Measurements from ENCODE around the gene KIF6. TPM values are rescaled to one million over a fixed set of nuclear protein-coding genes. Genes with fewer than 3 reads are reported as not detected.
A peak's percentile ranks its signal among the peaks of the same experiment; 100 is the strongest.

Gene KIF6
- total and polyA plus RNA-seq, 2 of the 8 experiments (the other 6 are each of a cell fraction or from before 2014, with no cell fraction given), result 0.53 to 0.65 TPM

DNA sequence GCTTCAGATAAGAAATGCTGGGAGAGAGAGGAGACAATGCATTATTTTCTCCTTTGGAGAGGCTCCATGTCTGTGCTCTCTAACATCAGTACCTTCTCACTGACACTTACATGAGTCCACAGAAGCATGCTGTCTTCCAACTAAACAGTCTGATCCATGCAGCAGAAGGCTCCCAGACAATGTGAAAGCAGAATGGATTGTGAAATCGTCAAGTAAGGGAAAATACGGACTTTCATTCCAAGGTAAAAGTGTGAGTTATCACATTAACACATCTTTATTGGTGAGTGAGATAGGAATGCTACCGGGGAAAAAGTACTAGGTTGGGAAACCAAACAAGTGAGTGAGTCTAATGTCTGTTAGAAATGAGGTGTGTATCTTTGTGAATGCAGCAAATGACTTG is 235.1 kb downstream of the KIF6 start:
- no peaks in the 10 kb centered on the region for H3K36me3 ChIP-seq (ENCODE audit: control insufficient read depth in 2 of 4, insufficient read depth in 4 of 4, low read length in 3 of 4)
- H2BK15ac ChIP-seq (ENCODE audit: low read length), result no peak overlapping the region
- H3K23ac ChIP-seq (ENCODE audit: insufficient read length), result no peak overlapping the region
- H4K20me1 ChIP-seq (replicated peaks in 1 of 2; ENCODE audit: control insufficient read depth in 1 of 2, insufficient read depth in 2 of 2, low read length in 2 of 2), result no peaks in the 10 kb centered on the region
- 79% methylated on average over 3 of the region's 3 CpGs; no CpG with 5 or more reads in 1 of the 2 experiments for WGBS, 2 experiments (ENCODE audit: extremely low coverage in 1 of 2, insufficient coverage in 1 of 2, insufficient read length in 1 of 2, insufficient replicate concordance in 2 of 2, low coverage in 1 of 2, low lambda C conversion rate in 2 of 2, missing lambda C conversion rate in 1 of 2)
- H2BK12ac ChIP-seq (ENCODE audit: low read depth, low read length), result no peak overlapping the region
- no peaks in the 10 kb centered on the region for H3K79me1 ChIP-seq (ENCODE audit: low read depth, low read length)
- 0 out of 2 replicates have a peak overlapping the region, but pooled peaks have one; percentile 14 for H2AFZ ChIP-seq (ENCODE audit: low read length)
- no peak overlapping the region for H2BK20ac ChIP-seq (ENCODE audit: low read length)
- H2BK120ac ChIP-seq (replicated peaks; ENCODE audit: low read depth, low read length), result no peak overlapping the region
- H2AK5ac ChIP-seq (ENCODE audit: low read depth, low read length), result no peak overlapping the region
- ChIA-PET CTCF (ENCODE audit: partially characterized antibody) (interaction anchor here (1.0 kb wide), 1 partner anchor 101 kb away, joined by 3 read pairs; no protein-coding TSS in a partner anchor), POLR2A (ENCODE audit: partially characterized antibody) (no interaction called here)
- no peak overlapping the region for H3K27ac ChIP-seq (ENCODE audit: low read depth, low read length)
- H3K56ac ChIP-seq (replicated peaks; ENCODE audit: insufficient read length, low read depth, low read length), result no peak overlapping the region
- H3K9ac ChIP-seq (replicated peaks in 1 of 4; ENCODE audit: extremely low read depth in 1 of 4, low read depth in 3 of 4, low read length in 3 of 4), result no peak overlapping the region
- no peak for DNase-seq (ENCODE audit: low read depth in 1 of 2, low spot score in 2 of 2)
- no peaks in the 10 kb centered on the region for H3K27me3 ChIP-seq (replicated peaks in 1 of 4; ENCODE audit: control insufficient read depth in 3 of 4, extremely low read depth in 1 of 4, insufficient read depth in 3 of 4, low read length in 3 of 4)
- H4K5ac ChIP-seq (ENCODE audit: insufficient read length, low read depth, low read length), result no peak overlapping the region
- peaks cover under 1 to 3% (median 2%) of the 10 kb centered on the region in 4 experiments for H3K4me1 ChIP-seq (replicated peaks in 1 of 4; ENCODE audit: control insufficient read depth in 3 of 4, insufficient read depth in 4 of 4, low read length in 3 of 4)
- no peak overlapping the region for H3K4me3 ChIP-seq (ENCODE audit: extremely low read depth in 1 of 4, insufficient read depth in 2 of 4, low read depth in 3 of 4, low read length in 4 of 4)
- no peaks in the 10 kb centered on the region for H3K79me2 ChIP-seq (ENCODE audit: control insufficient read depth in 1 of 2, insufficient read depth in 2 of 2, low read length in 2 of 2)
- H3K23me2 ChIP-seq (ENCODE audit: low read depth, low read length), result no peaks in the 10 kb centered on the region
- H3K4me2 ChIP-seq (ENCODE audit: insufficient read depth in 1 of 2, low read depth in 2 of 2, low read length in 2 of 2), result no peak overlapping the region
- H3K4ac ChIP-seq (replicated peaks; ENCODE audit: insufficient read length, low read depth, low read length), result no peak overlapping the region
- no peak for FAIRE-seq
- H3K9me3 ChIP-seq (ENCODE audit: insufficient read depth in 2 of 2, low read depth in 1 of 2, low read length in 1 of 2), result no peaks in the 10 kb centered on the region
- no peak overlapping the region for H2BK5ac ChIP-seq (ENCODE audit: low read depth, low read length)
- no peak overlapping the region for H4K91ac ChIP-seq (replicated peaks; ENCODE audit: insufficient read length, low read length)
- H4K8ac ChIP-seq (ENCODE audit: extremely low read depth, insufficient read depth, low read length), result no peak overlapping the region
- no peak overlapping the region for H3K18ac ChIP-seq (ENCODE audit: extremely low read depth, low read length)
- H3K14ac ChIP-seq (ENCODE audit: insufficient read length), result no peak overlapping the region
- TF ChIP-seq SIN3A (conservative IDR thresholded peaks at IDR 0.05 in 1 of 2, IDR thresholded peaks at IDR 0.05 in 1 of 2; ENCODE audit: low read depth in 1 of 2, low read length in 2 of 2) (no peak), CHD2 (IDR thresholded peaks at IDR 0.05; ENCODE audit: low read length) (no peak), CTBP2 (IDR thresholded peaks at IDR 0.05; ENCODE audit: borderline replicate concordance, insufficient read depth, insufficient read length, low read length) (no peak), EP300 (IDR thresholded peaks at IDR 0.05; ENCODE audit: borderline replicate concordance in 1 of 2, low read depth in 2 of 2, low read length in 2 of 2) (no peak), RXRA (IDR thresholded peaks at IDR 0.05; ENCODE audit: insufficient read depth, low read depth, low read length) (no peak), EGR1 (IDR thresholded peaks at IDR 0.05; ENCODE audit: borderline replicate concordance, low read depth, low read length) (no peak), BACH1 (IDR thresholded peaks at IDR 0.05; ENCODE audit: low read length) (no peak), PHF8 (conservative IDR thresholded peaks at IDR 0.05; ENCODE audit: low read depth, low read length) (no peak), TAF7 (optimal IDR thresholded peaks at IDR 0.05; ENCODE audit: borderline replicate concordance, low read depth, low read length) (no peak), SUZ12 (IDR thresholded peaks at IDR 0.05; ENCODE audit: low read length) (no peak), CBX8 (IDR thresholded peaks at IDR 0.05; ENCODE audit: borderline replicate concordance, low read depth, low read length) (no peak)
- TF ChIP-seq, protein P1, sequence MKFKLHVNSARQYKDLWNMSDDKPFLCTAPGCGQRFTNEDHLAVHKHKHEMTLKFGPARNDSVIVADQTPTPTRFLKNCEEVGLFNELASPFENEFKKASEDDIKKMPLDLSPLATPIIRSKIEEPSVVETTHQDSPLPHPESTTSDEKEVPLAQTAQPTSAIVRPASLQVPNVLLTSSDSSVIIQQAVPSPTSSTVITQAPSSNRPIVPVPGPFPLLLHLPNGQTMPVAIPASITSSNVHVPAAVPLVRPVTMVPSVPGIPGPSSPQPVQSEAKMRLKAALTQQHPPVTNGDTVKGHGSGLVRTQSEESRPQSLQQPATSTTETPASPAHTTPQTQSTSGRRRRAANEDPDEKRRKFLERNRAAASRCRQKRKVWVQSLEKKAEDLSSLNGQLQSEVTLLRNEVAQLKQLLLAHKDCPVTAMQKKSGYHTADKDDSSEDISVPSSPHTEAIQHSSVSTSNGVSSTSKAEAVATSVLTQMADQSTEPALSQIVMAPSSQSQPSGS (IDR thresholded peaks at IDR 0.05; ENCODE audit: low read length), result no peak

All from H1 (cell line).